IPS-18a (cell line): Measurements from ENCODE around the gene CROCC.

ENCODE experiments used
- H3K27ac ChIP-seq: one replicate; pipeline ENCODE4 v1.5.1; 2013; ENCODE audit warnings: low read length
- H3K27me3 ChIP-seq: one replicate; pipeline ENCODE4 v1.6.1; 2013; ENCODE audit warnings: mild to moderate bottlenecking, low read length; ENCODE audit not compliant: control insufficient read depth, insufficient read depth
- H3K36me3 ChIP-seq: one replicate; pipeline ENCODE4 v1.6.1; 2013; ENCODE audit warnings: low read depth, low read length; ENCODE audit not compliant: control insufficient read depth
- H3K4me1 ChIP-seq: one replicate; pipeline ENCODE4 v1.6.1; 2013; ENCODE audit warnings: low read depth, low read length; ENCODE audit not compliant: control insufficient read depth
- H3K4me3 ChIP-seq: one replicate; pipeline ENCODE4 v1.5.1; 2013; ENCODE audit warnings: low read length
- H3K9ac ChIP-seq: one replicate; pipeline ENCODE4 v1.6.1; 2013; ENCODE audit warnings: mild to moderate bottlenecking, low read length, moderate library complexity
- H3K9me3 ChIP-seq: one replicate; pipeline ENCODE4 v1.6.1; 2013; ENCODE audit warnings: low read depth, low read length; ENCODE audit not compliant: control insufficient read depth

Gene CROCC

GRCh38 chr1:17014671-17015567 lies 93.2 kb downstream of the CROCC start:
- Histone ChIP-seq H3K9ac (no peak overlapping the region), H3K27me3 (peaks cover 4% of the 10 kb centered on the region), H3K9me3 (no peaks in the 10 kb centered on the region), H3K27ac (no peak overlapping the region), H3K4me1 (peaks cover 40% of the 10 kb centered on the region), H3K36me3 (peaks cover 16% of the 10 kb centered on the region), H3K4me3 (no peak overlapping the region)

- H3K9me3 ChIP-seq, result no peaks in the 10 kb centered on the region
- no peaks in the 10 kb centered on the region for H3K27me3 ChIP-seq
- no peak overlapping the region for H3K4me3 ChIP-seq
- no peak overlapping the region for H3K27ac ChIP-seq
- H3K9ac ChIP-seq, result no peak overlapping the region
- peaks cover 30% of the 10 kb centered on the region for H3K36me3 ChIP-seq
- H3K4me1 ChIP-seq, result peaks cover 34% of the 10 kb centered on the region
Observed at GRCh38 chr1:17016317-17016661, 94.6 kb downstream of the CROCC start.

- H3K27ac ChIP-seq, result no peak overlapping the region
- peaks cover 32% of the 10 kb centered on the region for H3K4me1 ChIP-seq
- H3K4me3 ChIP-seq, result no peak overlapping the region
- no peaks in the 10 kb centered on the region for H3K27me3 ChIP-seq
- peaks cover 41% of the 10 kb centered on the region for H3K36me3 ChIP-seq
- no peak overlapping the region for H3K9ac ChIP-seq
- H3K9me3 ChIP-seq, result no peaks in the 10 kb centered on the region
Observed at GRCh38 chr1:17017435-17017834, 95.7 kb downstream of the CROCC start.

GRCh38 chr1:17018849-17019248 lies 97.1 kb downstream of the CROCC start:
- H3K4me1 ChIP-seq, result peaks cover 19% of the 10 kb centered on the region
- peaks cover 53% of the 10 kb centered on the region for H3K36me3 ChIP-seq
- H3K9me3 ChIP-seq, result no peaks in the 10 kb centered on the region
- H3K27me3 ChIP-seq, result no peaks in the 10 kb centered on the region
- no peak overlapping the region for H3K9ac ChIP-seq
- no peak overlapping the region for H3K27ac ChIP-seq
- no peak overlapping the region for H3K4me3 ChIP-seq

- Histone ChIP-seq H3K9me3 (no peaks in the 10 kb centered on the region), H3K4me3 (no peak overlapping the region), H3K36me3 (peaks cover 66% of the 10 kb centered on the region), H3K4me1 (peaks cover 9% of the 10 kb centered on the region), H3K27me3 (no peaks in the 10 kb centered on the region), H3K9ac (no peak overlapping the region), H3K27ac (no peak overlapping the region)
Observed at GRCh38 chr1:17020502-17020901, 98.8 kb downstream of the CROCC start.

- Histone ChIP-seq H3K9ac (no peak overlapping the region), H3K36me3 (peaks cover 78% of the 10 kb centered on the region), H3K27me3 (no peaks in the 10 kb centered on the region), H3K4me1 (no peaks in the 10 kb centered on the region), H3K4me3 (no peak overlapping the region), H3K27ac (no peak overlapping the region), H3K9me3 (no peaks in the 10 kb centered on the region)
Observed at GRCh38 chr1:17021896-17022295, 100.2 kb downstream of the CROCC start.
